Retina (tissue), 1 donor: Measurements from ENCODE around the gene GTF2F2.
"Not testable (repeated sequence)": the region's sequence is repeated elsewhere in the genome, so short reads cannot be mapped to it uniquely, and the experiment has no call there.

Experiments
- DNase-seq: peaks from one replicate; pipeline ENCODE4 v3.0.0-alpha.2; 2016

The GTF2F2 gene

GRCh38 chr13:45180713-45181601 is 60.6 kb downstream of the GTF2F2 start:
- no peak for DNase-seq

GRCh38 chr13:45184693-45185092 is 64.4 kb downstream of the GTF2F2 start:
- DNase-seq, result no peak

GRCh38 chr13:45185286-45185685 is 65.0 kb downstream of the GTF2F2 start:
- DNase-seq, result no peak

- not testable (repeated sequence) for DNase-seq
Measured at GRCh38 chr13:45189077-45189476, 68.8 kb downstream of the GTF2F2 start.

GRCh38 chr13:45189511-45189910 is 69.2 kb downstream of the GTF2F2 start:
- not testable (repeated sequence) for DNase-seq

GRCh38 chr13:45191874-45192273 is 71.6 kb downstream of the GTF2F2 start:
- no peak for DNase-seq

- DNase-seq, result no peak
Measured at GRCh38 chr13:45194081-45194939, 74.0 kb downstream of the GTF2F2 start.

GRCh38 chr13:45195421-45195820 is 75.1 kb downstream of the GTF2F2 start:
- DNase-seq, result no peak

- DNase-seq, result no peak
Measured at GRCh38 chr13:45196096-45196495, 75.8 kb downstream of the GTF2F2 start.

GRCh38 chr13:45196622-45197021 is 76.3 kb downstream of the GTF2F2 start:
- DNase-seq, result no peak

GRCh38 chr13:45198041-45198440 is 77.7 kb downstream of the GTF2F2 start:
- DNase-seq, result no peak

- DNase-seq, result no peak
Measured at GRCh38 chr13:45198924-45199323, 78.6 kb downstream of the GTF2F2 start.

- no peak for DNase-seq
Measured at GRCh38 chr13:45199711-45200110, 79.4 kb downstream of the GTF2F2 start.

- no peak for DNase-seq
Measured at GRCh38 chr13:45200701-45201232, 80.5 kb downstream of the GTF2F2 start, which contains the start of gene KCTD4. KCTD4 (minus strand) TSS chr13:45201045; CDS start chr13:45194567, 6,478 bp downstream.

- DNase-seq, result no peak
Measured at GRCh38 chr13:45205124-45205523, 84.8 kb downstream of the GTF2F2 start.

GRCh38 chr13:45206340-45206739 is 86.0 kb downstream of the GTF2F2 start:
- DNase-seq, result no peak

- DNase-seq, result no peak
Measured at GRCh38 chr13:45207319-45207718, 87.0 kb downstream of the GTF2F2 start.

GRCh38 chr13:45208132-45208531 is 87.8 kb downstream of the GTF2F2 start:
- no peak for DNase-seq

GRCh38 chr13:45209229-45209628 is 88.9 kb downstream of the GTF2F2 start:
- DNase-seq, result no peak

- DNase-seq, result no peak
Measured at GRCh38 chr13:45215392-45216077, 95.2 kb downstream of the GTF2F2 start.

GRCh38 chr13:45216193-45216592 is 95.9 kb downstream of the GTF2F2 start:
- DNase-seq, result no peak

GRCh38 chr13:45218689-45219088 is 98.4 kb downstream of the GTF2F2 start:
- DNase-seq, result no peak
